HL-60 (cell line): ENCODE data around the gene LMBR1L.

Experiments used
- DNase-seq, 2 experiments: peaks; one replicate each; pipeline ENCODE4 v3.0.0-alpha.2; 2010 to 2020; ENCODE audit warnings: low read depth in 1 of 2, low spot score in 1 of 2
- H3K27ac ChIP-seq: fragments of 250-450 bp; sonication (Bioruptor Pico); replicated peaks from 2 replicates; pipeline ENCODE4 v1.5.1; 2020; ENCODE audit warnings: mild to moderate bottlenecking, moderate library complexity
- H3K27me3 ChIP-seq: fragments of 250-450 bp; sonication (Bioruptor Pico); 2 replicates; pipeline ENCODE4 v1.5.1; 2021; ENCODE audit warnings: mild to moderate bottlenecking, moderate library complexity; ENCODE audit not compliant: insufficient read depth, poor library complexity, severe bottlenecking
- H3K4me3 ChIP-seq: replicated peaks from 2 replicates; pipeline ENCODE4 v1.5.1; 2011; ENCODE audit warnings: mild to moderate bottlenecking, control low read depth, low read length; ENCODE audit not compliant: insufficient read depth
- CTCF ChIP-seq: IDR thresholded peaks from one replicate; pipeline ENCODE4 v1.5.1; 2011; ENCODE audit warnings: low read length, control low read depth, inconsistent platforms; ENCODE audit not compliant: insufficient read depth
- GABPA ChIP-seq: IDR thresholded peaks from 2 replicates; pipeline ENCODE4 v1.6.1; 2012; ENCODE audit warnings: low read depth
- POLR2AphosphoS5 ChIP-seq: IDR thresholded peaks from 2 replicates; pipeline ENCODE4 v1.6.1; 2012; ENCODE audit warnings: low read depth
- SPI1 ChIP-seq: IDR thresholded peaks from 2 replicates; pipeline ENCODE4 v1.6.1; 2012; ENCODE audit warnings: low read depth, mild to moderate bottlenecking, borderline replicate concordance
- TF ChIP-seq, protein P1 (sequence below): IDR thresholded peaks from 2 replicates; pipeline ENCODE4 v1.6.1; 2012; ENCODE audit warnings: low read depth; ENCODE audit not compliant: insufficient replicate concordance

Gene LMBR1L

GRCh38 chr12:49091836-49092085, 18.9 kb downstream of the LMBR1L start:
- H3K27me3 ChIP-seq, result peaks cover 50% of the 10 kb centered on the region
- no peak for DNase-seq
- H3K4me3 ChIP-seq, result no peak overlapping the region
- no peak overlapping the region for H3K27ac ChIP-seq
- TF ChIP-seq GABPA (no peak), CTCF (no peak), SPI1 (no peak), POLR2AphosphoS5 (no peak)
- TF ChIP-seq, protein P1, sequence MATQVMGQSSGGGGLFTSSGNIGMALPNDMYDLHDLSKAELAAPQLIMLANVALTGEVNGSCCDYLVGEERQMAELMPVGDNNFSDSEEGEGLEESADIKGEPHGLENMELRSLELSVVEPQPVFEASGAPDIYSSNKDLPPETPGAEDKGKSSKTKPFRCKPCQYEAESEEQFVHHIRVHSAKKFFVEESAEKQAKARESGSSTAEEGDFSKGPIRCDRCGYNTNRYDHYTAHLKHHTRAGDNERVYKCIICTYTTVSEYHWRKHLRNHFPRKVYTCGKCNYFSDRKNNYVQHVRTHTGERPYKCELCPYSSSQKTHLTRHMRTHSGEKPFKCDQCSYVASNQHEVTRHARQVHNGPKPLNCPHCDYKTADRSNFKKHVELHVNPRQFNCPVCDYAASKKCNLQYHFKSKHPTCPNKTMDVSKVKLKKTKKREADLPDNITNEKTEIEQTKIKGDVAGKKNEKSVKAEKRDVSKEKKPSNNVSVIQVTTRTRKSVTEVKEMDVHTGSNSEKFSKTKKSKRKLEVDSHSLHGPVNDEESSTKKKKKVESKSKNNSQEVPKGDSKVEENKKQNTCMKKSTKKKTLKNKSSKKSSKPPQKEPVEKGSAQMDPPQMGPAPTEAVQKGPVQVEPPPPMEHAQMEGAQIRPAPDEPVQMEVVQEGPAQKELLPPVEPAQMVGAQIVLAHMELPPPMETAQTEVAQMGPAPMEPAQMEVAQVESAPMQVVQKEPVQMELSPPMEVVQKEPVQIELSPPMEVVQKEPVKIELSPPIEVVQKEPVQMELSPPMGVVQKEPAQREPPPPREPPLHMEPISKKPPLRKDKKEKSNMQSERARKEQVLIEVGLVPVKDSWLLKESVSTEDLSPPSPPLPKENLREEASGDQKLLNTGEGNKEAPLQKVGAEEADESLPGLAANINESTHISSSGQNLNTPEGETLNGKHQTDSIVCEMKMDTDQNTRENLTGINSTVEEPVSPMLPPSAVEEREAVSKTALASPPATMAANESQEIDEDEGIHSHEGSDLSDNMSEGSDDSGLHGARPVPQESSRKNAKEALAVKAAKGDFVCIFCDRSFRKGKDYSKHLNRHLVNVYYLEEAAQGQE, result no peak

DNA sequence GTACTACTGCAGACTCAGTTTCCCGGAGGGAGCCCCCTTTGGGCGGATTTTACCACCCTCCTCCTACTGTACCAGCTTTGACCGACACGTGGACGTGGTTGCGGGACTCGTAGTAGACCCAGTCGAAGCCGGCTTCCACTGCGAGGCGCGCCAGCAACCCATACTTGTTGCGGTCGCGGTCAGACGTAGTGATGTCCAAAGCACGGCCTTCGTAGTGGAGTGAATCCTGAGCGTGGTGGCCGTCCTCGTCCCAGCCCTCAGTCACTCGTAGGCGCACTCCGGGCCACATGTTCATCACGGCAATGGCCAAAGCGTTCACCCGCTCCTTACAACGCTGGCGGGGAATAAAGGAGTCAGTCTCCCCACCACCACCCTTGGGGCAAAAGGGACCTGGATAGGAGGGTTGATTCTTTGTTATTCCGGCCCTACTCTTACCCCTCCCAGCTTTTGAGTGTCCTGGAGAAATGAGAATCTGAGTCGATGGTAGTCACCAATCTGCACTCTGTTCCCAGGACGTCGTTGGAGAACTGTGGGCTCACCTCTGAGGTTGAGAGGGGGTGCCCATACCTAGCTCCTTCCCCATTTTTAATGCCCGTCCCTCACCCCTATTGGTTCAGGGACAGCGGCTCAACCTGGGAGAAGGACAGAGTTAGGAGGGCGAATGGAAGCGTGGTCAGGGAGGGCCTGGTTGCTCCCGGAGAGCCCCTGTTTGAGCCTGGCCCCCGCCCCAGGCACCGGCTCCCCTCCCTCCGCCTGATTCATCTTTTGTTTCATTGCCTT, 19.4 kb downstream of the LMBR1L start:
- no peak for TF ChIP-seq CTCF
- no peak for TF ChIP-seq SPI1
- no peak for TF ChIP-seq GABPA
- TF ChIP-seq POLR2AphosphoS5, result no peak
- TF ChIP-seq, protein P1, result no peak
- H3K27ac ChIP-seq, result no peak overlapping the region
- peaks cover 50% of the 10 kb centered on the region for H3K27me3 ChIP-seq
- no peak for DNase-seq
- H3K4me3 ChIP-seq, result no peak overlapping the region

DNA sequence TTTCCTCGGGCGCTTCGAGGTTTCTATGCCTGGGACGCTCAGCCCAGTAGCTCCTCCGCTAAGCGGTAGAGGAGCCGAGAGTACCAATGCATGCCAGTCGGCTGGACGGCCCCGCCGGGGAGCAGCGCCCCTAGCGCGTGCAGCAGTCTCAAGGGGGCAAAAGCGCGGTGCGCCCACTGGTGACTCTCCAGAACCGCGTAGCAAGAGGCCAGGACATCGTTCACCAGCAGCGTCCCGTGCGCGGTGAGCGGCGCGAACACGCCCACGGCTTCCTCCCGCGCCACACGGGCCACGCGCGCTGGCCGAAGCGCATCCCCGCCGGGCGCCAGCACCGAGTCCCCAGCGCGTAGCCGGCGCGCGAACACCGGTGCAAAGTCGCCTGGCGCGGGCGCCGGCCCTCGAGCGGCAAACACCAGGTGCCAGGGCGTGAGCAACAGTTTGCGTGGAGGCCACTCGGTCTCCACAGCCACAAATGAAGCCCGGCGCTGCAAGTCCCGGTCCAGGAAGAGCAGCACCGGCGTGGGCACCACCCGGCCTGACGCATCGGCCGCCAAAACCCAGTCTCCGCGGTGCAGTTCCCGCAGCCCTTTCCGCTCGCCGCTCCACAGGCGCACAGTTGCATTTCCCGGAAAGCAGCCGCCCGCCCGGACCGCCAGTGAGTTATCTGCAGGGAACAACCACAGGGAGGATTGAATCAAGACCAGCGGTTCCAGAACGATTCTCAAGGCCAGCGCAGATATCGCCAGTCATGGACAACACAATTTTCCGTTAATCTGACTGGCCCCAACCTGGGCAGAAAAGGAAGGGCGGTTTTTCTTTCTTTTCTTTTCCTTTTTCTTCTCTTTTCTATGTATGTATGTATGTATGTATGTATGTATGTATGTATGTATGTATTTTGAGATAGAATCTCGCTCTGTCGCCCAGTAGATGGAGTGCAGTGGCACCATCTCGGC, 20.6 kb downstream of the LMBR1L start:
- peak overlapping the region; percentile 35 for H3K4me3 ChIP-seq
- DNase-seq, result peak in 1 of 2 experiments; percentile 42
- peak; percentile 29 for TF ChIP-seq CTCF
- TF ChIP-seq SPI1, result no peak
- no peak for TF ChIP-seq POLR2AphosphoS5
- TF ChIP-seq, protein P1, result no peak
- no peak for TF ChIP-seq GABPA
- no peak overlapping the region for H3K27ac ChIP-seq
- peaks cover 48% of the 10 kb centered on the region for H3K27me3 ChIP-seq
